WTC11 (cell line): ENCODE results near the gene SNX1. TPM values are rescaled to one million over a fixed set of nuclear protein-coding genes. Genes with fewer than 3 reads are reported as not detected.
"Not testable (repeated sequence)": the region's sequence is repeated elsewhere in the genome, so short reads cannot be mapped to it uniquely, and the experiment has no call there.

ENCODE experiments used
- ATAC-seq: fragments of 200-7000 bp; cut with Tn5 transposase; 2 replicates; pipeline ENCODE4 v1.10.0; 2021; ENCODE audit warnings: mild to moderate bottlenecking, moderate library complexity
- CTCF ChIA-PET: fragments of 300-600 bp; sonication (Branson Sonifier 250); formaldehyde crosslinking; loops from one replicate; lab custom pipeline; 2021; ENCODE audit warnings: antibody characterized with exemption; lab: Charles Lee
- POLR2A ChIA-PET: fragments of 350-600 bp; sonication (Branson Sonifier 250); formaldehyde crosslinking; loops from one replicate; lab custom pipeline; 2021; ENCODE audit warnings: antibody characterized with exemption; lab: Charles Lee
- DNase-seq: peaks from one replicate; pipeline ENCODE4 v3.0.0; 2021; ENCODE audit warnings: low spot score
- H3K27ac Mint-ChIP-seq: 2 replicates; pipeline ENCODE4 v1.8.0; 2021; ENCODE audit warnings: mixed read lengths
- H3K27me3 Mint-ChIP-seq: 2 replicates; pipeline ENCODE4 v1.8.0; 2021; ENCODE audit warnings: low read depth, mild to moderate bottlenecking, moderate library complexity, mixed read lengths
- H3K36me3 Mint-ChIP-seq: 2 replicates; pipeline ENCODE4 v1.8.0; 2021; ENCODE audit warnings: mixed read lengths
- H3K4me1 Mint-ChIP-seq: 2 replicates; pipeline ENCODE4 v1.8.0; 2022; ENCODE audit warnings: mixed read lengths
- H3K4me3 Mint-ChIP-seq: 2 replicates; pipeline ENCODE4 v1.8.0; 2021; ENCODE audit warnings: mild to moderate bottlenecking, moderate library complexity, mixed read lengths
- H3K9me3 Mint-ChIP-seq: 2 replicates; pipeline ENCODE4 v1.8.0; 2021; ENCODE audit warnings: mixed read lengths
- ATF1 ChIP-seq: sonication (generic); formaldehyde crosslinking; IDR thresholded peaks from 2 replicates; pipeline ENCODE4 v1.8.1; 2023; ENCODE audit warnings: mild to moderate bottlenecking, moderate library complexity, missing genetic modification reagents
- FOXJ3 ChIP-seq: sonication (generic); formaldehyde crosslinking; IDR thresholded peaks from 2 replicates; pipeline ENCODE4 v1.9.0; 2021; ENCODE audit warnings: missing genetic modification reagents, mild to moderate bottlenecking, borderline replicate concordance
- GABPB1 ChIP-seq: sonication (generic); formaldehyde crosslinking; IDR thresholded peaks from 2 replicates; pipeline ENCODE4 v1.8.1; 2023; ENCODE audit warnings: mild to moderate bottlenecking, missing genetic modification reagents
- GTF2I ChIP-seq: fragments of 250-450 bp; sonication (Bioruptor Pico); conservative IDR thresholded peaks from 2 replicates; pipeline ENCODE4 v1.4.0; 2021; ENCODE audit warnings: mild to moderate bottlenecking
- JUN ChIP-seq: sonication (generic); formaldehyde crosslinking; IDR thresholded peaks from 2 replicates; pipeline ENCODE4 v1.8.0; 2023; ENCODE audit warnings: mild to moderate bottlenecking, missing genetic modification reagents
- NR2C2 ChIP-seq: sonication (generic); formaldehyde crosslinking; IDR thresholded peaks from 2 replicates; pipeline ENCODE4 v1.8.0; 2022; ENCODE audit warnings: mild to moderate bottlenecking, missing genetic modification reagents
- NR3C1 ChIP-seq: sonication (generic); formaldehyde crosslinking; conservative IDR thresholded peaks from 2 replicates; pipeline ENCODE4 v1.8.1; 2023; ENCODE audit warnings: low read depth, mild to moderate bottlenecking, missing genetic modification reagents
- total RNA-seq: library from RNA; stranded (reverse); gene quantifications from 3 replicates; pipeline ENCODE4 v1.2.3, GENCODE V29; 2021
- TF ChIP-seq, protein P1 (sequence below): fragments of 250-450 bp; sonication (Bioruptor Pico); IDR thresholded peaks from 2 replicates; pipeline ENCODE4 v1.9.0; 2021; ENCODE audit warnings: mild to moderate bottlenecking
- TF ChIP-seq, protein P2 (sequence below): sonication (generic); formaldehyde crosslinking; IDR thresholded peaks from 2 replicates; pipeline ENCODE4 v1.8.1; 2022; ENCODE audit warnings: mild to moderate bottlenecking, moderate library complexity, missing genetic modification reagents
- TF ChIP-seq, protein P3 (sequence below): sonication (generic); formaldehyde crosslinking; IDR thresholded peaks from 2 replicates; pipeline ENCODE4 v1.8.1; 2023; ENCODE audit warnings: mild to moderate bottlenecking, missing genetic modification reagents, borderline replicate concordance
- TF ChIP-seq, protein P4 (sequence below): sonication (generic); formaldehyde crosslinking; IDR thresholded peaks from 2 replicates; pipeline ENCODE4 v1.8.1; 2023; ENCODE audit warnings: mild to moderate bottlenecking, missing genetic modification reagents, moderate library complexity
- TF ChIP-seq, protein P5 (sequence below): sonication (generic); formaldehyde crosslinking; IDR thresholded peaks from 2 replicates; pipeline ENCODE4 v1.8.0; 2023; ENCODE audit warnings: missing genetic modification reagents

SNX1 gene
- total RNA-seq, 1 experiment from 2014 or later = 65.7 TPM

DNA sequence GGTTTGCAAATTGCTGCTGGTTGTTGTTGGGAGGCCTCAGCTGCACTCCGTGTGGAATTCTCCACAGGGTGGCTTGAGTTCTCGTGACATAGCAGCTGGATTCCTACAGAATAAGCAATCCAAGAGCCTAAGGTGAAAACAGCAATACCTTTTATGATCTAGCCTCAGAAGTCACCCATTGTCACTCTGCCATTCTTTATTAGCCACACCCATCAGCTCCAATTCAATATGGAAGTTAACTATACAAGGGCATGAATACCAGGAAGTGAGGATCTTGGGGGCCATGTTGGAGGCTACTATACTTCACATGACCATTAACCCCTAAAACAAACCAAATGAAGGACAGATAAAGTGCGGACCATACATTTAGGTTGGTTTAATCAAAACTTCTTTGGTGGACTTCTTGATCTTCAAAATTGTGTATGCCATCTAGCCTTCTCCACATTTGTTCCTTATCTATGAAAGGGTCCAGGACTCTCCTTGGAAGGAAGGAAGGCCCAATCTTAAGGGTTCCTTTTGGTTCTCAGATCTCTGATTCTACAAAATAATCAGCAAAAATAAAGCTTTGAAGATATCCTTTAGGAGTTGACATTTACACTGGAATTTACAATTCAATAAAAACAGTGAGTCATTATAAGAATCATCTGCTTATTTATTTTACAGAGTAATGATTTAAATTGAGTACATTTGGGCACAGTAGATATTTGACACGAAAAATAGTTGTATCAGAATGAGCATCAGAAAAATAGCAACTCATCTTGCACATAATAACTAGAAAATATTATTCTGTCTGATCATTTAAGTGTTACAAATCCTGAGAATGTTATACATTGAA is 23.6 kb upstream of the SNX1 start (continued):
- TF ChIP-seq, protein P1, sequence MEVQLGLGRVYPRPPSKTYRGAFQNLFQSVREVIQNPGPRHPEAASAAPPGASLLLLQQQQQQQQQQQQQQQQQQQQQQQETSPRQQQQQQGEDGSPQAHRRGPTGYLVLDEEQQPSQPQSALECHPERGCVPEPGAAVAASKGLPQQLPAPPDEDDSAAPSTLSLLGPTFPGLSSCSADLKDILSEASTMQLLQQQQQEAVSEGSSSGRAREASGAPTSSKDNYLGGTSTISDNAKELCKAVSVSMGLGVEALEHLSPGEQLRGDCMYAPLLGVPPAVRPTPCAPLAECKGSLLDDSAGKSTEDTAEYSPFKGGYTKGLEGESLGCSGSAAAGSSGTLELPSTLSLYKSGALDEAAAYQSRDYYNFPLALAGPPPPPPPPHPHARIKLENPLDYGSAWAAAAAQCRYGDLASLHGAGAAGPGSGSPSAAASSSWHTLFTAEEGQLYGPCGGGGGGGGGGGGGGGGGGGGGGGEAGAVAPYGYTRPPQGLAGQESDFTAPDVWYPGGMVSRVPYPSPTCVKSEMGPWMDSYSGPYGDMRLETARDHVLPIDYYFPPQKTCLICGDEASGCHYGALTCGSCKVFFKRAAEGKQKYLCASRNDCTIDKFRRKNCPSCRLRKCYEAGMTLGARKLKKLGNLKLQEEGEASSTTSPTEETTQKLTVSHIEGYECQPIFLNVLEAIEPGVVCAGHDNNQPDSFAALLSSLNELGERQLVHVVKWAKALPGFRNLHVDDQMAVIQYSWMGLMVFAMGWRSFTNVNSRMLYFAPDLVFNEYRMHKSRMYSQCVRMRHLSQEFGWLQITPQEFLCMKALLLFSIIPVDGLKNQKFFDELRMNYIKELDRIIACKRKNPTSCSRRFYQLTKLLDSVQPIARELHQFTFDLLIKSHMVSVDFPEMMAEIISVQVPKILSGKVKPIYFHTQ (CRISPR knock-in tag) = no peak
- TF ChIP-seq GTF2I (CRISPR knock-in tag) (no peak), NR3C1 (no peak), FOXJ3 (no peak), ATF1 (CRISPR knock-in tag) (no peak), JUN (no peak)
- TF ChIP-seq, protein P2, sequence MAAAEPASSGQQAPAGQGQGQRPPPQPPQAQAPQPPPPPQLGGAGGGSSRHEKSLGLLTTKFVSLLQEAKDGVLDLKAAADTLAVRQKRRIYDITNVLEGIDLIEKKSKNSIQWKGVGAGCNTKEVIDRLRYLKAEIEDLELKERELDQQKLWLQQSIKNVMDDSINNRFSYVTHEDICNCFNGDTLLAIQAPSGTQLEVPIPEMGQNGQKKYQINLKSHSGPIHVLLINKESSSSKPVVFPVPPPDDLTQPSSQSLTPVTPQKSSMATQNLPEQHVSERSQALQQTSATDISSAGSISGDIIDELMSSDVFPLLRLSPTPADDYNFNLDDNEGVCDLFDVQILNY (CRISPR knock-in tag) = no peak
- TF ChIP-seq, protein P3, sequence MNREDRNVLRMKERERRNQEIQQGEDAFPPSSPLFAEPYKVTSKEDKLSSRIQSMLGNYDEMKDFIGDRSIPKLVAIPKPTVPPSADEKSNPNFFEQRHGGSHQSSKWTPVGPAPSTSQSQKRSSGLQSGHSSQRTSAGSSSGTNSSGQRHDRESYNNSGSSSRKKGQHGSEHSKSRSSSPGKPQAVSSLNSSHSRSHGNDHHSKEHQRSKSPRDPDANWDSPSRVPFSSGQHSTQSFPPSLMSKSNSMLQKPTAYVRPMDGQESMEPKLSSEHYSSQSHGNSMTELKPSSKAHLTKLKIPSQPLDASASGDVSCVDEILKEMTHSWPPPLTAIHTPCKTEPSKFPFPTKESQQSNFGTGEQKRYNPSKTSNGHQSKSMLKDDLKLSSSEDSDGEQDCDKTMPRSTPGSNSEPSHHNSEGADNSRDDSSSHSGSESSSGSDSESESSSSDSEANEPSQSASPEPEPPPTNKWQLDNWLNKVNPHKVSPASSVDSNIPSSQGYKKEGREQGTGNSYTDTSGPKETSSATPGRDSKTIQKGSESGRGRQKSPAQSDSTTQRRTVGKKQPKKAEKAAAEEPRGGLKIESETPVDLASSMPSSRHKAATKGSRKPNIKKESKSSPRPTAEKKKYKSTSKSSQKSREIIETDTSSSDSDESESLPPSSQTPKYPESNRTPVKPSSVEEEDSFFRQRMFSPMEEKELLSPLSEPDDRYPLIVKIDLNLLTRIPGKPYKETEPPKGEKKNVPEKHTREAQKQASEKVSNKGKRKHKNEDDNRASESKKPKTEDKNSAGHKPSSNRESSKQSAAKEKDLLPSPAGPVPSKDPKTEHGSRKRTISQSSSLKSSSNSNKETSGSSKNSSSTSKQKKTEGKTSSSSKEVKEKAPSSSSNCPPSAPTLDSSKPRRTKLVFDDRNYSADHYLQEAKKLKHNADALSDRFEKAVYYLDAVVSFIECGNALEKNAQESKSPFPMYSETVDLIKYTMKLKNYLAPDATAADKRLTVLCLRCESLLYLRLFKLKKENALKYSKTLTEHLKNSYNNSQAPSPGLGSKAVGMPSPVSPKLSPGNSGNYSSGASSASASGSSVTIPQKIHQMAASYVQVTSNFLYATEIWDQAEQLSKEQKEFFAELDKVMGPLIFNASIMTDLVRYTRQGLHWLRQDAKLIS (CRISPR knock-in tag) = no peak
- TF ChIP-seq, protein P4, sequence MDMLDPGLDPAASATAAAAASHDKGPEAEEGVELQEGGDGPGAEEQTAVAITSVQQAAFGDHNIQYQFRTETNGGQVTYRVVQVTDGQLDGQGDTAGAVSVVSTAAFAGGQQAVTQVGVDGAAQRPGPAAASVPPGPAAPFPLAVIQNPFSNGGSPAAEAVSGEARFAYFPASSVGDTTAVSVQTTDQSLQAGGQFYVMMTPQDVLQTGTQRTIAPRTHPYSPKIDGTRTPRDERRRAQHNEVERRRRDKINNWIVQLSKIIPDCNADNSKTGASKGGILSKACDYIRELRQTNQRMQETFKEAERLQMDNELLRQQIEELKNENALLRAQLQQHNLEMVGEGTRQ (CRISPR knock-in tag) = no peak

DNA sequence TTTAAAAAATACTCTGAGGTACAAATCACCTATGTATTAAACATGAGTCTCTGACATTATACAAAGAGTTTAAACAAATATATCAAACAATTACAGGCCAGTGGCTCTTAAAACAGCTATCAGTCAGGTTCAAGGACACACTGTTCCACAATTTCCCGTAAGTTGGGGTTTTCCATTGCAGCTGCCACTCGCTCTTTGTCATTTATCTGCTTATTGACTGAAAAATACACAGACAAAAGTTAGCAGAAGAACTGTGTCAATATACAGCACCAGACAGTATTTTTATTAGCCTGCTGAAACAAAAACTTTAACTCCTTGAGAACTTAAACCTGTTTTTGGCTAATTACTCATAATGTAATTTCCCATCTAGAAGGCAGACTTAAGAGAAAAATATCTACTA is 23.0 kb upstream of the SNX1 start:
- no peaks in the 10 kb centered on the region for H3K9me3 Mint-ChIP-seq
- no peak overlapping the region for H3K27ac Mint-ChIP-seq
- TF ChIP-seq, protein P5, sequence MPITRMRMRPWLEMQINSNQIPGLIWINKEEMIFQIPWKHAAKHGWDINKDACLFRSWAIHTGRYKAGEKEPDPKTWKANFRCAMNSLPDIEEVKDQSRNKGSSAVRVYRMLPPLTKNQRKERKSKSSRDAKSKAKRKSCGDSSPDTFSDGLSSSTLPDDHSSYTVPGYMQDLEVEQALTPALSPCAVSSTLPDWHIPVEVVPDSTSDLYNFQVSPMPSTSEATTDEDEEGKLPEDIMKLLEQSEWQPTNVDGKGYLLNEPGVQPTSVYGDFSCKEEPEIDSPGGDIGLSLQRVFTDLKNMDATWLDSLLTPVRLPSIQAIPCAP (CRISPR knock-in tag) = no peak
- peak; percentile 56; the same call in 1 of the 2 replicates for TF ChIP-seq GABPB1 (CRISPR knock-in tag)
- no peak for TF ChIP-seq NR2C2
- POLR2A ChIA-PET = no interaction called here
- H3K36me3 Mint-ChIP-seq = peaks cover 28% of the 10 kb centered on the region
- ATAC-seq (no peak), DNase-seq (no peak)
- H3K4me1 Mint-ChIP-seq = 0 out of 2 replicates have a peak, but pooled peaks cover 3% of the 10 kb centered on the region
- H3K4me3 Mint-ChIP-seq = no peak overlapping the region
- CTCF ChIA-PET = no interaction called here
- H3K27me3 Mint-ChIP-seq = no peaks in the 10 kb centered on the region

DNA sequence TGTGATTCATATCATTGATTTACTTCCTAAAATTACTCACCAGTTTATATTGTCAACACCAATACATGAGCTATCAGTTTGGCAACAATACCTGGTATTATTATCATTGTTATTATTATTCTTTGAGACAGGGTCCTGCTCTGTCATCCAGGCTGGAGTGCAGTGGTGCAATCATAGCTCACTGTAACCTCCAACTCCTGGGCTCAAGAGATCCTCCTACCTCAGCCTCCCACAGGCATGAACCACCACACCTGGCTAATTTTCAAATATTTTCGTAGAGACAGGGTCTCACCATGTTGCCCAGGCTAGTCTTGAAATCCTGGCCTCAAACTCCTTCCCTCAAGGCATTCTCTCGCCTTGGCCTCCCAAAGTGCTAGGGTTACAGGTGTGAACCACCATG is 22.3 kb upstream of the SNX1 start:
- ATAC-seq, H3K27me3 Mint-ChIP-seq, H3K9me3 Mint-ChIP-seq, DNase-seq, CTCF ChIA-PET, POLR2A ChIA-PET, H3K4me3 Mint-ChIP-seq, H3K4me1 Mint-ChIP-seq, H3K27ac Mint-ChIP-seq: not testable (repeated sequence)
- peaks cover 28% of the 10 kb centered on the region for H3K36me3 Mint-ChIP-seq
